ENCODE data around the gene DNPEP. TPM values are rescaled to one million over a fixed set of nuclear protein-coding genes. Genes with fewer than 3 reads are reported as not detected.

Gene DNPEP
- total RNA-seq = 58.8 and 67.3 TPM in 2 replicates

DNA sequence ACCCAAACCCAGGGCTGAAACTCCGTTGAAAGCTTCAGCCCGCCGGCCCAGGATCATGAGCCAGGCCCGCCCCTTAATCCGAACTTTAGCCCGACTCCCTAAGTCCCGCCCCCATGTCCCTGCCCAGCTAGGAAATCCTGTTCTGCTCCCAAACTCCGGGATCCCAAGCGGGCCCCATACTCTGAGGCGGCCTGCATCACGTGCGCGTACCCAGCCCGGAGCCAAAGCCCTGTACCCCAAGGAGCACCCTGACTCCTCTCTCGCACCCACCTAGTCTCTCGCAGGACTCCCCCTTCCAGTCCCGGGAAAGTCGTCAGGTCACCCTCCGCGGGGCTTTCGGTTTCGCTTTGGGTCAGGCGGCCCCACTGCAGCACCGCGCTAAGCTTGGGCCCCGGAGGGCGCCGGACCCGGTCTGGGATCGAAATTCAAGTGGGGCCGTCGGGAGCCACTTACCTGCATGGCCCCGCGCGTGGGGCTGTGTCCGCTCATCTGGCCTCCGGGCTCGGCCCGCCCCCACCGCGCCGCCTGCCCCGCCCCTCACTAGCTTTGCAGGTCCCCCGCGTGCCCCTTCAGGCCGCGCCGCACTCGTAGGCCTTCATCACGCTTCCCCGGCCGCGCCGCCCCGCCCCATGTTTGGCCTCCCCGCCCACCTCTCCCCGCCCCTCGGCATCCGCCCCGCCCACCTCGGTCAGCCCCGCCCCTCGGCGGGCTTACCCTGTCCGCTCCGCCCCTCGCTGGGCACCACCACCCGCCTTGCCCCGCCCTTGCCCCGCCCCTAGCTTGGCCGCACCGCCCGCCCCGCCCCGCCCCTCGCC, at the start of gene DNPEP:
TSS of gene DNPEP (minus strand) at position 607 of the 815 bp plus-strand sequence. CDS start at position 489, 118 bp downstream.

DNA sequence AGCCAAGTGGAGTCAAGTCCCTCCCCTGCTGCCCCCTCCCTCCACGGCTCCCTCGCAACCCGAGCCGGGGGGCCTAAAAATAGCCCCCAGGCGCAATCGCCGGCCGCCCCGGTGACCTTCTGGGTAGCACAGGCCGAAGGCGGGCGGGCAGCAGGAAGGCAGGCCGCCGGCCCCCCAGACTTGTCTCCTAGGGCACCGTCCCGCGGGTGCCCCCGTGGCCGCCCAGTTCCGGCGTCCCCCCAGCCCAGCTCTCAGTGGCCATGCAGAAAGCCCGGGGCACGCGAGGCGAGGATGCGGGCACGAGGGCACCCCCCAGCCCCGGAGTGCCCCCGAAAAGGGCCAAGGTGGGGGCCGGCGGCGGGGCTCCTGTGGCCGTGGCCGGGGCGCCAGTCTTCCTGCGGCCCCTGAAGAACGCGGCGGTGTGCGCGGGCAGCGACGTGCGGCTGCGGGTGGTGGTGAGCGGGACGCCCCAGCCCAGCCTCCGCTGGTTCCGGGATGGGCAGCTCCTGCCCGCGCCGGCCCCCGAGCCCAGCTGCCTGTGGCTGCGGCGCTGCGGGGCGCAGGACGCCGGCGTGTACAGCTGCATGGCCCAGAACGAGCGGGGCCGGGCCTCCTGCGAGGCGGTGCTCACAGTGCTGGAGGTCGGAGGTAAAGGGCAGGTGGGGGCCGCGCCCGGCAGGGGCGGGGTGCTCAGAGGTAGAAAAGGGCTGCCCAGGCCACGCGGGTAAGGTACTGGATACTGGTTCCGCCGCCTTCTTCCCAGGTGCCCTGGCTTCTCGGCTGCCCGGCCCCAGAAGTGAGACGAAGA, 47.2 kb upstream of the DNPEP start, which contains the start of gene SPEG:
TSS of gene SPEG (plus strand) at position 126 of the 808 bp plus-strand sequence. CDS start at position 261, 135 bp downstream.

DNA sequence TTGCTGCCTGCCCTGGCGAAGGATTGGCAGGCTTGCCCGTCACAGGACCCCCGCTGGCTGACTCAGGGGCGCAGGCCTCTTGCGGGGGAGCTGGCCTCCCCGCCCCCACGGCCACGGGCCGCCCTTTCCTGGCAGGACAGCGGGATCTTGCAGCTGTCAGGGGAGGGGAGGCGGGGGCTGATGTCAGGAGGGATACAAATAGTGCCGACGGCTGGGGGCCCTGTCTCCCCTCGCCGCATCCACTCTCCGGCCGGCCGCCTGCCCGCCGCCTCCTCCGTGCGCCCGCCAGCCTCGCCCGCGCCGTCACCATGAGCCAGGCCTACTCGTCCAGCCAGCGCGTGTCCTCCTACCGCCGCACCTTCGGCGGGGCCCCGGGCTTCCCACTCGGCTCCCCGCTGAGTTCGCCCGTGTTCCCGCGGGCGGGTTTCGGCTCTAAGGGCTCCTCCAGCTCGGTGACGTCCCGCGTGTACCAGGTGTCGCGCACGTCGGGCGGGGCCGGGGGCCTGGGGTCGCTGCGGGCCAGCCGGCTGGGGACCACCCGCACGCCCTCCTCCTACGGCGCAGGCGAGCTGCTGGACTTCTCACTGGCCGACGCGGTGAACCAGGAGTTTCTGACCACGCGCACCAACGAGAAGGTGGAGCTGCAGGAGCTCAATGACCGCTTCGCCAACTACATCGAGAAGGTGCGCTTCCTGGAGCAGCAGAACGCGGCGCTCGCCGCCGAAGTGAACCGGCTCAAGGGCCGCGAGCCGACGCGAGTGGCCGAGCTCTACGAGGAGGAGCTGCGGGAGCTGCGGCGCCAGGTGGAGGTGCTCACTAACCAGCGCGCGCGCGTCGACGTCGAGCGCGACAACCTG, 30.7 kb upstream of the DNPEP start, which contains the start of gene DES:
TSS of gene DES (plus strand) at position 223 of the 857 bp plus-strand sequence. CDS start at position 309, 86 bp downstream.

DNA sequence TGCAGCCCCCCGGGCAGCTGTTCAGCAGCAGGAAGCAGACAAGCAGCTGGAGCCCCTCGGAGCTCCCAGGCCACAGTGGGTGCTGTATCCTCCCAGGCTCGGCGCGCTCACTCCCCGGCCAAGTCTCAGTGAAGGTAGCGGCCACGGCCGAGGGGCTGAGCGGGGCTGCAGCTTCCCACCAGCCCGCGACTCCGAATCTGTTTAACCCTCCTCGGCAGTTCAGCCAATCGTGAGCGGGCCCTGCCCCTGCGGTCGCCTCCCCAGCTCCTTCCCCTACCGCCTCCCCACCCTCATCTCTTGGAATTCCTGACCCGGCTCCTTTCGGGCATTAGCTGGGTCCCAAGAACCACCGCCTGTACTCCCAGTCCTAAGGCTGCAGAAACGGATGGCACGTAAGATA, 55.2 kb downstream of the DNPEP start, which contains the start of gene RESP18:
TSS of gene RESP18 (minus strand) at position 203 of the 400 bp plus-strand sequence.

Other genes with a start within 250 kb of the DNPEP start
- 17.4 and 18.0 TPM in 2 replicates for gene NHEJ1, start 227.1 kb downstream of the DNPEP start, total RNA-seq
- gene SLC23A3, start 217.9 kb downstream of the DNPEP start, total RNA-seq = 0.54 and 1.2 TPM in 2 replicates
- gene CNPPD1, start 211.0 kb downstream of the DNPEP start, total RNA-seq = 22.7 and 28.3 TPM in 2 replicates
- 65.0 and 65.4 TPM in 2 replicates for gene RETREG2, start 209.6 kb downstream of the DNPEP start, total RNA-seq
- 19.2 and 30.6 TPM in 2 replicates for gene ZFAND2B, start 181.1 kb downstream of the DNPEP start, total RNA-seq
- gene ABCB6, start 169.0 kb downstream of the DNPEP start, total RNA-seq = 18.7 and 25.5 TPM in 2 replicates
- gene ATG9A, start 158.3 kb downstream of the DNPEP start, total RNA-seq = 41.2 and 43.8 TPM in 2 replicates
- 20.5 and 22.2 TPM in 2 replicates for gene ANKZF1, start 158.1 kb downstream of the DNPEP start, total RNA-seq
- gene GLB1L, start 142.5 kb downstream of the DNPEP start, total RNA-seq = 3.0 and 4.1 TPM in 2 replicates
- 17.7 and 20.8 TPM in 2 replicates for gene STK16, start 142.4 kb downstream of the DNPEP start, total RNA-seq
- not detected in 2 replicates for gene TUBA4B, start 134.7 kb downstream of the DNPEP start, total RNA-seq
- 10.2 and 11.3 TPM in 2 replicates for gene TUBA4A, start 134.0 kb downstream of the DNPEP start, total RNA-seq
- gene DNAJB2, start 108.5 kb downstream of the DNPEP start, total RNA-seq = 20.8 and 21.1 TPM in 2 replicates
- gene PTPRN, start 78.5 kb downstream of the DNPEP start, total RNA-seq = not detected in 2 replicates
- not detected in 2 replicates for gene RESP18, start 55.2 kb downstream of the DNPEP start, total RNA-seq
- gene DES, start 30.5 kb upstream of the DNPEP start, total RNA-seq = not detected in 2 replicates
- gene SPEG, start 46.9 kb upstream of the DNPEP start, total RNA-seq = 0.54 TPM in 1 of 2 replicates, not detected in the other
- gene GMPPA, start 111.0 kb upstream of the DNPEP start, total RNA-seq = 19.5 and 25.0 TPM in 2 replicates
- gene ASIC4, start 126.6 kb upstream of the DNPEP start, total RNA-seq = not detected in 2 replicates
- gene CHPF, start 155.9 kb upstream of the DNPEP start, total RNA-seq = 0.17 and 1.2 TPM in 2 replicates
- under 0.01 TPM in 1 of 2 replicates, not detected in the other for gene TMEM198, start 156.1 kb upstream of the DNPEP start, total RNA-seq
- gene OBSL1, start 183.6 kb upstream of the DNPEP start, total RNA-seq = 25.6 and 32.1 TPM in 2 replicates
- gene INHA, start 184.4 kb upstream of the DNPEP start, total RNA-seq = not detected in 2 replicates
- gene STK11IP, start 209.9 kb upstream of the DNPEP start, total RNA-seq = 6.3 and 11.0 TPM in 2 replicates
- gene SLC4A3, start 239.7 kb upstream of the DNPEP start, total RNA-seq = under 0.01 and 0.26 TPM in 2 replicates

All from dermis lymphatic vessel endothelial cell (primary cell).